PC-9 (cell line): ENCODE measurements around the gene TIMMDC1. TPM values are rescaled to one million over a fixed set of nuclear protein-coding genes. Genes with fewer than 3 reads are reported as not detected.

Source experiments
- BruUV-seq: library from RNA; stranded (reverse); fragments of 400-500 nt; replicated peaks from 2 replicates; lab custom pipeline; 2021; lab: Mats Ljungman, UMichigan
- CTCF ChIA-PET: fragments of 300-600 bp; sonication (Branson Sonifier 250); formaldehyde crosslinking; loops from one replicate; lab custom pipeline; 2022; ENCODE audit warnings: antibody characterized with exemption; lab: Charles Lee
- POLR2A ChIA-PET: fragments of 300-600 bp; sonication (Branson Sonifier 250); formaldehyde crosslinking; loops from one replicate; lab custom pipeline; 2022; ENCODE audit warnings: antibody characterized with exemption; ENCODE audit not compliant: unreplicated experiment; lab: Charles Lee
- DNase-seq, 2 experiments: peaks; one replicate each; pipeline versions ENCODE4 v3.0.0 to v3.0.0-alpha.2; 2015 to 2022; ENCODE audit warnings: mixed read lengths in 1 of 2
- H2AFZ ChIP-seq: fragments of 200-600 bp; sonication (generic); 2 replicates; pipeline ENCODE4 v1.8.1; 2017; ENCODE audit warnings: antibody characterized with exemption
- H3F3A ChIP-seq: fragments of 200-600 bp; sonication (generic); 2 replicates; pipeline ENCODE4 v1.8.1; 2017; ENCODE audit warnings: antibody characterized with exemption, mild to moderate bottlenecking, low read depth; ENCODE audit not compliant: insufficient read depth
- H3K27ac ChIP-seq: fragments of 200-600 bp; sonication (generic); 2 replicates; pipeline ENCODE4 v1.6.1; 2016; ENCODE audit warnings: mixed run types
- H3K27me3 ChIP-seq: fragments of 200-600 bp; sonication (generic); 2 replicates; pipeline ENCODE4 v1.6.1; 2016; ENCODE audit warnings: low read depth, mixed run types; ENCODE audit not compliant: insufficient read depth
- H3K36me3 ChIP-seq: fragments of 200-600 bp; sonication (generic); 2 replicates; pipeline ENCODE4 v1.6.1; 2016; ENCODE audit warnings: low read depth, mixed run types
- H3K4me1 ChIP-seq: fragments of 200-600 bp; sonication (generic); replicated peaks from 2 replicates; pipeline ENCODE4 v1.6.1; 2016; ENCODE audit warnings: mixed run types; ENCODE audit not compliant: insufficient read depth
- H3K4me2 ChIP-seq: fragments of 200-600 bp; sonication (generic); 2 replicates; pipeline ENCODE4 v1.6.1; 2017; ENCODE audit warnings: mixed run types
- H3K4me3 ChIP-seq: fragments of 200-600 bp; sonication (generic); 2 replicates; pipeline ENCODE4 v1.6.1; 2016; ENCODE audit warnings: mixed run types
- H3K79me2 ChIP-seq: fragments of 200-600 bp; sonication (generic); 2 replicates; pipeline ENCODE4 v1.6.1; 2017; ENCODE audit warnings: low read depth, mixed run types
- H3K9me2 ChIP-seq: fragments of 200-600 bp; sonication (generic); 2 replicates; pipeline ENCODE4 v1.8.1; 2017; ENCODE audit warnings: mild to moderate bottlenecking; ENCODE audit not compliant: insufficient read depth
- H3K9me3 ChIP-seq: fragments of 200-600 bp; sonication (generic); 2 replicates; pipeline ENCODE4 v1.8.1; 2016; ENCODE audit warnings: low read depth; ENCODE audit not compliant: insufficient read depth
- H4K20me1 ChIP-seq: fragments of 200-600 bp; sonication (generic); 2 replicates; pipeline ENCODE4 v1.8.1; 2017; ENCODE audit not compliant: insufficient read depth
- CTCF ChIP-seq: fragments of 200-600 bp; sonication (generic); conservative IDR thresholded peaks from 2 replicates; pipeline ENCODE4 v1.6.1; 2017; ENCODE audit warnings: mixed run types, antibody characterized with exemption, mild to moderate bottlenecking, moderate library complexity
- EZH2 ChIP-seq: fragments of 200-600 bp; sonication (generic); IDR thresholded peaks from 2 replicates; pipeline ENCODE4 v1.8.0; 2017; ENCODE audit warnings: antibody characterized with exemption, low read depth
- intact Hi-C: fragments of 100-400 bp; cut with micrococcal nuclease; formaldehyde crosslinking; loops from one replicate; pipeline ENCODE4 v1.10.0; 2022; ENCODE audit not compliant: unreplicated experiment
- total RNA-seq: library from RNA; stranded (reverse); gene quantifications from 2 replicates; pipeline ENCODE4 v1.2.3, GENCODE V29; 2021

The TIMMDC1 gene
- total RNA-seq, 1 experiment from 2014 or later: 145 TPM

- Histone ChIP-seq H3K9me2 (no peaks in the 10 kb centered on the region), H3K27ac (no peak overlapping the region), H3K27me3 (no peaks in the 10 kb centered on the region), H3K36me3 (no peaks in the 10 kb centered on the region), H4K20me1 (no peaks in the 10 kb centered on the region), H3K79me2 (no peaks in the 10 kb centered on the region), H2AFZ (no peak overlapping the region), H3K4me3 (no peak overlapping the region), H3K4me2 (no peak overlapping the region), H3K4me1 (no peaks in the 10 kb centered on the region), H3F3A (no peaks in the 10 kb centered on the region), H3K9me3 (no peaks in the 10 kb centered on the region)
- BruUV-seq: no TSS peak
- TF ChIP-seq CTCF (no peak), EZH2 (no peak)
- intact Hi-C loops: no loop called here
- ChIA-PET CTCF (no interaction called here), POLR2A (no interaction called here)
- DNase-seq: no peak
These were observed 44.8 kb downstream of the TIMMDC1 start for GRCh38 chr3:119543147-119543546.

- H4K20me1 ChIP-seq: no peaks in the 10 kb centered on the region
- H3K4me2 ChIP-seq: no peak overlapping the region
- no peaks in the 10 kb centered on the region for H3F3A ChIP-seq
- no peaks in the 10 kb centered on the region for H3K79me2 ChIP-seq
- H3K9me2 ChIP-seq: no peaks in the 10 kb centered on the region
- intact Hi-C loops: no loop called here
- ChIA-PET POLR2A (no interaction called here), CTCF (no interaction called here)
- no peak overlapping the region for H3K27ac ChIP-seq
- no peaks in the 10 kb centered on the region for H3K9me3 ChIP-seq
- no peaks in the 10 kb centered on the region for H3K27me3 ChIP-seq
- DNase-seq: no peak
- no peak overlapping the region for H2AFZ ChIP-seq
- TF ChIP-seq EZH2 (no peak), CTCF (no peak)
- BruUV-seq: no TSS peak
- H3K36me3 ChIP-seq: no peaks in the 10 kb centered on the region
- no peak overlapping the region for H3K4me3 ChIP-seq
- H3K4me1 ChIP-seq: no peaks in the 10 kb centered on the region
These were observed 48.9 kb downstream of the TIMMDC1 start for GRCh38 chr3:119547227-119547626.

- no peaks in the 10 kb centered on the region for H3K4me1 ChIP-seq
- no peak overlapping the region for H2AFZ ChIP-seq
- CTCF ChIA-PET: no interaction called here
- H3K27me3 ChIP-seq: no peaks in the 10 kb centered on the region
- no TSS peak for BruUV-seq
- no peak for DNase-seq
- no peaks in the 10 kb centered on the region for H3K9me2 ChIP-seq
- TF ChIP-seq CTCF: no peak
- no peak for TF ChIP-seq EZH2
- POLR2A ChIA-PET: no interaction called here
- intact Hi-C loops: no loop called here
- H3K79me2 ChIP-seq: no peaks in the 10 kb centered on the region
- H3K4me3 ChIP-seq: no peak overlapping the region
- no peaks in the 10 kb centered on the region for H3K9me3 ChIP-seq
- no peaks in the 10 kb centered on the region for H4K20me1 ChIP-seq
- no peak overlapping the region for H3K4me2 ChIP-seq
- no peaks in the 10 kb centered on the region for H3F3A ChIP-seq
- no peaks in the 10 kb centered on the region for H3K36me3 ChIP-seq
- no peak overlapping the region for H3K27ac ChIP-seq
These were observed 50.0 kb downstream of the TIMMDC1 start for GRCh38 chr3:119548341-119548740.
